GM19351 (cell line): ENCODE data around the gene KMT5B.

Experiments
- ATAC-seq: cut with Tn5 transposase; IDR thresholded peaks from one replicate; pipeline ENCODE4 v1.9.1; 2021; ENCODE audit warnings: mild to moderate bottlenecking, moderate library complexity; ENCODE audit not compliant: unreplicated experiment

KMT5B gene

GRCh38 chr11:68216171-68216938, 3.3 kb upstream of the KMT5B start:
- no peak for ATAC-seq

DNA sequence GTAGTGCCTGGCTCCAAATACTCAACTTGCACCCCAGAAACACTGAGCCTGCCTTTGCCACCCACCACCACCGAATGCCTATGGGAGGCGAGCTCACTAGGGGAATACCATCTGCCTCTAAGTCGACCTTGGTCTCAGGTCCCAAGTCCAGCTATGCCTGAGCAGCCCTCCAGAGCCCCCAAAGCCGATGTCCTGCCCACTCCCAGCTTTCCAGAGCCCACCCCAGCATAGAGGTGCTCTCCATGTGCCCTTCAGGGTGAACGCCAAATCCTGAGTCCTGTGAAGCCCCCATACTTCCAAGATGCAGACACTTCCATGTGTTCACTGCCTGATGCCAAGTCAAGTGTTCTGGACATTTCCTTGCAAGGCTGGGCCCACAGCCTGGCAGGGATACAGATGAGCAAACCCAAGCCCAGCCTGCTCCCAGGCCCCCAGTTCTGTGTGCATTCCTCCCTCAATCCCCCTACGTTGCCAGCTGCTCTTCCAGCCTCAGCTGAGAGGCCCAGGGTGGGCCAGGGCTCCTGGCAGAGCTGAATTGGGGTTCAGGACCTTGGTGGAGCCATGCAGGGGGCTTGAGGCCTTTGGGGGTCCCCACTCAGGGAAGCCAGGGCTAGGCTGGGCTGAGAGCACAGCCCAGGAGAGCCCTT, 2.6 kb upstream of the KMT5B start:
- ATAC-seq: no peak

DNA sequence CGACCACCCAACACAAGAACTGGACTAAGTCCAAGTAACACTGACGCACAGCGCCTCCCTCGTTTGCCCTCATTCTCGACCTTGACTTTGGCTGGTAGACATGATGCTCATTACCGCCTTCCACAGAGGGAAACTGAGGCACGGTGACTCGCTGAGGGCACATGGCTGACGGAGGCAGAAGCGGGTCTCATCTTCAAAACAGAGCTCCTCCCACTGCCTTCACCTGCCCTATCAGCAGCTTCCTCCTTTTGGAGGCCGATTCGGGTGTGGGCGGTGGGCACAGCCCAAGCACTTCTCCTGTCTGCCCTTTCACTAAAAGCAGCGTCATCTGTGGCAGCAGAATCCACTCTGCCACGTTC, 2.0 kb upstream of the KMT5B start:
- ATAC-seq: no peak

GRCh38 chr11:68214173-68215086, 1.3 kb upstream of the KMT5B start:
- ATAC-seq: no peak

DNA sequence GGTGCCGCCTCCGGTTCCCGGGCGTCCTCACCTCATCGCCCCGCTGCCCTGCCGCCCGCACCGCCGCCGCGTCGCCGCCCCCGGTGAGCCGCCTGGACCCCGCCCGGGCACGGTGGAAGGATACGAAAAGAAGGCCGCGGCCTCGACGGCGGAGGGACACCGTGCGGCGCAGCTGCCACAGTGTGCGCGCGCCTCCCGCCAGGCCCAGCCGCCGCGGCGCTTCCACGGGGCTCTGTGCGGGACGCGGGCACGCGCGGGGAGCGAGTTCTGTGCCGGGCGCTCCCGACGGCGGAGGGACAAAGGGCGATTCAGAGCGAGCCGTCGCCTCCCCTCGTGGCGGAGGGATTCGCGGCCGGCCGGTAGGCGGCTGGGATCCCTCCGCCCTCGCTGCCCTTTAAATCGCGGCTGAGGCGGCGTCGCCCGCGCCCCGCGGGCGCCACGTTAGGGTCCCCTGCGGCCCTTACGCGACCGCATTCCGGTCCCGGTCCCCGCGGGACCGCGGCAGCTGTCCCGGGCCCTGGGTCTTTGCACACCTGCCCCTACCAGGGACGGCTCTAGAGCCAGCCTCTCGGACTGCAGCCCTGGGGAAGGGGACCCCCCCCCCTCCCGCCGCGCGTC, 568 bp upstream of the KMT5B start:
- ATAC-seq: peak; percentile 39

DNA sequence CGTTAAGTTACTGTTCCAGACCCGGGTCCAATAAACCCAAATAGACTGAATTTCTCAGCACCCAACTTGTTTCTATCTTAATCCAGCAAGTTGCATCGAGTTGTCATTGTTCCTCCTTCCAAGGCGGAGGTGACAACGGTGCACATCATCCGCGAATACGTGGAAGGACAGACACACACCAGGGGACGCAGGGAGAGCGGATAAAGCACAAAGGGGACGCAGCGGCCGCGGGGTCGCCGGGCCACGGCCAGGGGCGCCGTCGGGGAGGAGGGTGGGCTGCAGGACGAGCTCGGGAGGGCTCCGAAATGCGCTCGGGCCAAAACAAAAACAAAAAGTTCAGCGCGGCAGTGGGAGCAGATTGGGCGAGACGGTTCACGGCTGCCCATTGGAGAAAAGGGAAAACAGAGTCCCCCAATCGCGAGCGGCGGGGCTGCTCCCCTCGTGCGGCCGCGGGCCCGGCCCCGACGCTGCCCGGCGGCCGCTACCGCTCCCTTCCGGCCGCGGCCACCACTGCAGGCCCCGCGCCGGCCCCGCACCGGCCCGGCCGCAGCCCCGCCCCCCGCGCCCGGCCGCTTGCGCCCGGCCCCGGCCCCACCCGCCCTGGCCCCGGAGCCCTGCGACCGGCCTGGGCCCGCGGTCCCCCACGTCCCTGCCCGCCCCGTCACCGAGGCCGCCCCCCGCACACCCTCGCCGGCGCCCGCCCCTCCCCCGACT, 518 bp downstream of the KMT5B start:
- ATAC-seq: no peak

- no peak for ATAC-seq
Measured at GRCh38 chr11:68211546-68211945, 1.6 kb downstream of the KMT5B start.

DNA sequence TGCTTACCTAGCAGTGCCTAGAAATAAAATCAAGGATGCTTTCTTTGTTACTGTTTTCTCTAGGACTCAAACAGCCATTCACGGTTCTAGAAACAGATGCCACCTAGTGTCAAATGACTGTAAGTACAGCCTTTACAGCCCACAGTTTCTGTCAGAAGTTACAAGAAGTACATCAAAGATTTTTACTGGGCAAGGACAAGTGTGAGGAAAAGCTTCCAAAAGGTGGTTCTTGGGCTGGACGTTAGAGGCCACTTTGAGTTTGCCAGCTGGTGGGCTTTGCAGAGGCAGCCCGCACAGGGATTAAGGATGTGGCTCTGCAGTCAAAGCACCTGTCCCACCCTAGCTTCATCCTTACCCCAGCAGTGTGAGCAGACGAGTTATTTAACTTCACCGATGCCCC, 6.9 kb downstream of the KMT5B start:
- no peak for ATAC-seq

GRCh38 chr11:68204402-68204801, 8.7 kb downstream of the KMT5B start:
- ATAC-seq: no peak

DNA sequence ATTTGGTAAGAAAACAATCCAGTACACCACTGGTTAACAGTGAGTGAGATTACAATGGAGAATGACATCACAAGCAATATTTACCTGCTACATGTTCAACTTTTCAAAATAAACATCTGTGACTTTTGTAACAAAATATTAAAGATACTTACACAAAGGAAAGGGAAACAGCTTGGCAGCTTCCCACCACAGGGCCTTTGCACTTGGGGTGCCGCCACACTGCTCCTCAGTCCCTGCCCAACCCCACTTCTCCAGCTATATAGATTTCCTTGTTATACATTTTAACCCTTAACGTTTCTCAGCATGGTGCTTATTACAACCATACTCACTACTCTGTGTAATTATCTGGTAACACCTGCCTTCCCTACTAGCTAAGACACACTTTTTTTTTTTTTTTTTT, 10.9 kb downstream of the KMT5B start:
- ATAC-seq: no peak

DNA sequence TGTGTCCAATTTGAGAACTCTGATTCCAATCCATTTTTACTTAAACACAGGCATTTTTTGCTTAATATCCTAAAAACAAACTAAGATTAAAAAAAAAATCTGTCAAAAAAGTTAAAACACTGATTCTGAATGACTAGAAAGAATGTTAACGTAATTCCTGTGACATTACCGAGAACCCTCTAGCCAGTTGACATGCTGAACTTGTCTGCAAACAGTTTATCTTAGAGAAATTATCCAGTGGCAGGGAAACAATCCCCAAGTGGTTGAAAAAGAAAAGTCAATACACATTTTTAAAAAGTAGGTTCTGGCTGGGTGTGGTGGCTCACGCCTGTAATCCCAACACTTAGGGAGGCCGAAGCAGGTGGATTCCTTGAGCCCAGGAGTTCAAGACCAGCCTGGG, 11.6 kb downstream of the KMT5B start:
- ATAC-seq: no peak

- no peak for ATAC-seq
Measured at GRCh38 chr11:68200639-68201038, 12.5 kb downstream of the KMT5B start.

GRCh38 chr11:68199295-68199987, 13.7 kb downstream of the KMT5B start:
- no peak for ATAC-seq

DNA sequence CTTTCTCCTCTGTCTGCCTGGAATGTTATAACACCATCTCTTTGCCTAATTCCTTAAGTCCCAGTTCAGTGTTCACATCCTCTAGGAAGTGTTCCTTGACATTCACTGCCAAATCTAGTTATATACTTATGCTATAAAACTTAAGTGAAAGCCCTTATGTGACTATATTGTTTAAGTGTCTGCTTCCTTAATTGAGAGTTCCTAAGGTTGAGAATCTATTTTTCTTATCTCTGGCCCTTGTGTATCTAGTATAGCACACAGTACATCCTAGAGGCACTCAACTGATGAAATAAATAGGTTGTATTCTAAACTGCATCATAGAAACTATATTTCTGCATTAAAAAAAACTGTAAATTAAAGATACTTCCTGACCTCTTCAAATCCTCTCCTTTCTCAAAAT, 16.9 kb downstream of the KMT5B start:
- ATAC-seq: no peak

- ATAC-seq: no peak
Measured at GRCh38 chr11:68194675-68195294, 18.3 kb downstream of the KMT5B start.

GRCh38 chr11:68193018-68193417, 20.1 kb downstream of the KMT5B start:
- ATAC-seq: no peak

- ATAC-seq: no peak
Measured at GRCh38 chr11:68191661-68192579, 21.2 kb downstream of the KMT5B start.

DNA sequence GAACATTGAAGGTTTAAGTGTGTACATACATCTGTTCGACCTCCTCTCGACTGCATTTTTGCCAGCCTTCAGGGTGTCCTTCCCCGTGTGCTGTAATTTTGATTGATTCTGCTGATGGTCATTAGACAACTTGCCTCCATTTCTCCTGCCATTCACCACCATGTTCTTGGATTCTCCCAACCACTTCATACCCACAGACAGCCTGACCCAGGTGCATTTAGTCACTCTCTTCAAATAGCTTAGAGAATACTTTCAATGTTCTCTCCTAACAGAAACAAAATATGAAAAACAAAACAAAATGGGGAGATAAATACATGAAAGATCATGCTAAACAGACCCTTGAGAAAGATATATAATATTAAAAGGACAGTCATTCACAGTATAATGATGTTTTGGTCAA, 23.2 kb downstream of the KMT5B start:
- ATAC-seq: no peak

DNA sequence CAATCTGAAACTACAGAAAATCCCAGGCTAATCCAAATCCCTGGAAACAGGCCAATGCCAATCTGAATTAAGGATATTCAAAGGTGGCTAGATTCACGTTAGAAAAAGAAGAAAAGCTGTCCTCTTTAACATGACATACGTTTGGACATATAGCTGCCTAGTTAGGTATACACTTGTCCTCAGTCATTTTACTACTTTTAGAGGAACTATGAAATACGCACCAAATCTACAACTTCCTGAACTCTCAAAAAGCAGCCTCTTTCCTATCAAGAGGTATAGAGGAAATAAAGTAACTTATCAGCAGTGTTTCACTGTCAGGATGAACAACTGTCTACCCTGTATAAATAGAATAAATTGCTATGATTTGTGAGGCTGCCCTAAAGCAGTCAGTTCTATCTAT, 24.0 kb downstream of the KMT5B start:
- ATAC-seq: no peak
